NB4 (cell line): ENCODE results near the gene RADIL.

Source experiments
- DNase-seq: peaks from one replicate; pipeline ENCODE4 v3.0.0; 2010; ENCODE audit warnings: low read depth
- H3K4me3 ChIP-seq: one replicate; pipeline ENCODE4 v1.5.1; 2011; ENCODE audit warnings: mild to moderate bottlenecking, low read depth, low read length, moderate library complexity
- CTCF ChIP-seq: IDR thresholded peaks from one replicate; pipeline ENCODE4 v1.5.1; 2012; ENCODE audit warnings: low read depth, low read length
- MAX ChIP-seq: IDR thresholded peaks from 2 replicates; pipeline ENCODE4 v1.6.1; 2011; ENCODE audit warnings: low read depth, low read length
- MYC ChIP-seq: IDR thresholded peaks from 2 replicates; pipeline ENCODE4 v1.6.1; 2011; ENCODE audit warnings: low read depth, low read length
- POLR2A ChIP-seq: IDR thresholded peaks from 2 replicates; pipeline ENCODE4 v1.6.1; 2011; ENCODE audit warnings: mild to moderate bottlenecking; ENCODE audit not compliant: insufficient read length; ENCODE audit errors: extremely low read depth

RADIL gene

DNA sequence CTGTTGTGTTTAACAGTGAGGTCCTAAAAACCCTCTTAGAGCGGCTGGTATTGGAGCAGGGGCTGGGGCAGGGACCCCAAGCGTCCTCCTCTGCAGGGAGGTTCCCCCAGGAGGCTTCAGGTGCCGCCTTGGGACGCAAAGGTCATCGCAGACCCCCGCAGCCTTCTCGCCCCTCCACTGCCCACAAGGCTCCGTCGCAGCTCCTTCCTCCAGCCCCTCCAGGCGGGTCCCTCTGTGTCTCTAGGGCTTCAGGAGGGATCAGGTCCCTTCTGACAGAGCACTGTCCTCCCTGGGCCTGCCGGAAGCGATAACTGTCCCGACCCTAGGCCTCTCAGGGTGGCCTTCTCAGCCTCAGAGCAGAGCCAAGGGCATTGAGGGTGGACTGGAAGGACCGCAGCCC, 134.2 kb downstream of the RADIL start:
- H3K4me3 ChIP-seq: no peak overlapping the region
- DNase-seq: no peak
- TF ChIP-seq MYC (no peak), MAX (no peak), CTCF (no peak), POLR2A (no peak)
